ENCODE data around the gene IKZF1. TPM values are rescaled to one million over a fixed set of nuclear protein-coding genes. Genes with fewer than 3 reads are reported as not detected.

The IKZF1 gene
- total and polyA plus RNA-seq, 9 of the 15 experiments (the other 6 are each of a cell fraction or from before 2014, with no cell fraction given), result 12.6 to 85.3 (median 44.7) TPM

- no peak; the same call in 1 of the 2 replicates for TF ChIP-seq FOXK1 (CRISPR knock-in tag; IDR thresholded peaks at IDR 0.05; ENCODE audit: borderline replicate concordance)
- TF ChIP-seq CTBP1 (IDR thresholded peaks at IDR 0.05; ENCODE audit: borderline replicate concordance), result peak; percentile 81
- TF ChIP-seq DACH1 (IDR thresholded peaks at IDR 0.05; ENCODE audit: partially characterized antibody), result no peak
- no peak for TF ChIP-seq BHLHE40 (IDR thresholded peaks at IDR 0.05; ENCODE audit: low read length)
- TF ChIP-seq SREBF2 (CRISPR knock-in tag; IDR thresholded peaks at IDR 0.05), result no peak
- no peak for TF ChIP-seq GTF3C2 (IDR thresholded peaks at IDR 0.05; ENCODE audit: borderline replicate concordance, extremely low read depth, insufficient read length)
- TF ChIP-seq KAT2B (IDR thresholded peaks at IDR 0.05; ENCODE audit: low read depth, low read length), result no peak
- TF ChIP-seq SAP30 (IDR thresholded peaks at IDR 0.05; ENCODE audit: borderline replicate concordance, insufficient read depth, low read depth, low read length, poor library complexity, severe bottlenecking), result no peak
- TF ChIP-seq ZC3H11A (IDR thresholded peaks at IDR 0.05; ENCODE audit: low read depth, low read length), result no peak
- TF ChIP-seq ZNF77 (CRISPR knock-in tag; IDR thresholded peaks at IDR 0.05), result no peak
- TF ChIP-seq HEY1 (CRISPR knock-in tag; IDR thresholded peaks at IDR 0.05; ENCODE audit: borderline replicate concordance), result no peak
- TF ChIP-seq MEF2A (IDR thresholded peaks at IDR 0.05; ENCODE audit: control insufficient read depth, low read depth, low read length), result no peak
- TF ChIP-seq HOXB6 (CRISPR knock-in tag; IDR thresholded peaks at IDR 0.05; ENCODE audit: borderline replicate concordance), result no peak
- TF ChIP-seq E2F4 (CRISPR knock-in tag; IDR thresholded peaks at IDR 0.05; ENCODE audit: low read depth), result no peak
- TF ChIP-seq HNRNPH1 (optimal IDR thresholded peaks at IDR 0.05; ENCODE audit: low read depth, low read length), result no peak
- no peak for TF ChIP-seq KLF10 (CRISPR knock-in tag; IDR thresholded peaks at IDR 0.05)
- TF ChIP-seq KAT8 (IDR thresholded peaks at IDR 0.05; ENCODE audit: low read depth), result no peak
- TF ChIP-seq HDAC1 (IDR thresholded peaks at IDR 0.05), result no peak; a peak in 2 of 4 replicates
- no peak for TF ChIP-seq E2F1 (CRISPR knock-in tag; IDR thresholded peaks at IDR 0.05)
- no peak for TF ChIP-seq SIX5 (IDR thresholded peaks at IDR 0.05; ENCODE audit: borderline replicate concordance in 1 of 2, insufficient read depth in 1 of 2, low read depth in 1 of 2, low read length in 2 of 2)
- no peak for TF ChIP-seq RBM22 (IDR thresholded peaks at IDR 0.05; ENCODE audit: low read depth, low read length, poor library complexity, severe bottlenecking)
- TF ChIP-seq ZNF707 (CRISPR knock-in tag; conservative IDR thresholded peaks at IDR 0.05), result no peak
- TF ChIP-seq ZNF347 (CRISPR knock-in tag; IDR thresholded peaks at IDR 0.05; ENCODE audit: low read depth), result no peak
These were observed 55.7 kb downstream of the IKZF1 start (continued) for GRCh38 chr7:50359995-50360925.
